ENCODE data around the gene INAVA. TPM values are rescaled to one million over a fixed set of nuclear protein-coding genes. Genes with fewer than 3 reads are reported as not detected.

Gene INAVA
- total and polyA plus RNA-seq, 9 of the 15 experiments (the other 6 are each of a cell fraction or from before 2014, with no cell fraction given), result 0.09 TPM; not detected in 8

DNA sequence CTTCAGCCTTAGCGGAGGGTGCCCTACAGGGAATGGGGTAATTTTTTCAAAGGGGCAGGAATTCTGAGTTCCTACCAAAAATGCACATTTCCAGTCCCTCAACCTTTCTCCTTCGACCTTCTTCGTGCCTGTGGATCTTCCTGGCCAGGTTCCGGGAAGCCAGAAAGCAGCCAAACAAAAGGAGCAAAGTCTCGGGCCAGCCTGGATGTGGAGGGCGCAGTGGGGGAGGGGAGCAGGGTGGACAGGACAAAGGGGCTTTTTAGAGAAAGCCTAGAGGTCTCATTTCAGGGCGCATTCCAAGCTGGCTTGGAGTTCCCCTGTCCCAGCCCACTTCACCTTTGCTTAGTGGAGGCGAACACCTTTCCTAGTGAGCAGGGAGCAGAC, 2.9 kb upstream of the INAVA start:
- peaks cover 3 to 20% of the 10 kb centered on the region in 2 experiments; a peak in 4 of 5 replicates for H3K4me1 ChIP-seq (replicated peaks in 1 of 2; ENCODE audit: control insufficient read depth in 2 of 2, insufficient read depth in 2 of 2, low read length in 2 of 2)

More for the DNA sequence above, 2.9 kb upstream of the INAVA start:
- Histone ChIP-seq H2AFZ (ENCODE audit: low read depth, low read length) (no peak overlapping the region), H3K9me3 (replicated peaks; ENCODE audit: control insufficient read depth, insufficient read depth, low read depth, low read length) (no peaks in the 10 kb centered on the region), H3K4me2 (ENCODE audit: insufficient read depth, low read length) (no peak overlapping the region), H3K36me3 (ENCODE audit: control insufficient read depth, insufficient read depth, low read length) (no peaks in the 10 kb centered on the region), H3K27me3 (ENCODE audit: control insufficient read depth in 2 of 2, insufficient read depth in 2 of 2, low read length in 2 of 2) (peaks cover 71 to 83% of the 10 kb centered on the region in 2 experiments), H3K27ac (ENCODE audit: extremely low read depth, low read depth, low read length) (no peak overlapping the region), H4K20me1 (replicated peaks; ENCODE audit: control insufficient read depth, insufficient read depth, low read length) (peaks cover 30% of the 10 kb centered on the region), H3K9ac (ENCODE audit: insufficient read depth in 1 of 2, low read depth in 2 of 2, low read length in 2 of 2) (no peak overlapping the region), H3K9me1 (ENCODE audit: control insufficient read depth, insufficient read depth, low read length) (no peaks in the 10 kb centered on the region), H3K4me3 (no peak overlapping the region), H3K79me2 (ENCODE audit: control insufficient read depth, insufficient read depth, low read length) (no peaks in the 10 kb centered on the region)
- ATAC-seq (no peak), FAIRE-seq (no peak), DNase-seq (ENCODE audit: extremely low read depth in 1 of 4, low spot score in 3 of 4) (no peak)
- whole genome bisulfite sequencing (ENCODE audit: insufficient coverage, low coverage, missing lambda C conversion rate), result 4% methylated on average over 8 of the region's 8 CpGs
- TF ChIP-seq, protein P1, sequence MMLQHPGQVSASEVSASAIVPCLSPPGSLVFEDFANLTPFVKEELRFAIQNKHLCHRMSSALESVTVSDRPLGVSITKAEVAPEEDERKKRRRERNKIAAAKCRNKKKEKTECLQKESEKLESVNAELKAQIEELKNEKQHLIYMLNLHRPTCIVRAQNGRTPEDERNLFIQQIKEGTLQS (IDR thresholded peaks at IDR 0.05), result no peak
- TF ChIP-seq, protein P1 (CRISPR knock-in tag; conservative IDR thresholded peaks at IDR 0.05), result no peak
- TF ChIP-seq BACH1 (tag; IDR thresholded peaks at IDR 0.05), result no peak
- TF ChIP-seq MEF2D (tag; conservative IDR thresholded peaks at IDR 0.05; ENCODE audit: low read depth), result no peak
- no peak for TF ChIP-seq BRD4 (IDR thresholded peaks at IDR 0.05)
- TF ChIP-seq HLTF (IDR thresholded peaks at IDR 0.05), result no peak
- TF ChIP-seq HDAC6 (IDR thresholded peaks at IDR 0.05; ENCODE audit: low read depth, low read length), result no peak
- TF ChIP-seq EP400 (IDR thresholded peaks at IDR 0.05), result no peak
- TF ChIP-seq, protein P2, sequence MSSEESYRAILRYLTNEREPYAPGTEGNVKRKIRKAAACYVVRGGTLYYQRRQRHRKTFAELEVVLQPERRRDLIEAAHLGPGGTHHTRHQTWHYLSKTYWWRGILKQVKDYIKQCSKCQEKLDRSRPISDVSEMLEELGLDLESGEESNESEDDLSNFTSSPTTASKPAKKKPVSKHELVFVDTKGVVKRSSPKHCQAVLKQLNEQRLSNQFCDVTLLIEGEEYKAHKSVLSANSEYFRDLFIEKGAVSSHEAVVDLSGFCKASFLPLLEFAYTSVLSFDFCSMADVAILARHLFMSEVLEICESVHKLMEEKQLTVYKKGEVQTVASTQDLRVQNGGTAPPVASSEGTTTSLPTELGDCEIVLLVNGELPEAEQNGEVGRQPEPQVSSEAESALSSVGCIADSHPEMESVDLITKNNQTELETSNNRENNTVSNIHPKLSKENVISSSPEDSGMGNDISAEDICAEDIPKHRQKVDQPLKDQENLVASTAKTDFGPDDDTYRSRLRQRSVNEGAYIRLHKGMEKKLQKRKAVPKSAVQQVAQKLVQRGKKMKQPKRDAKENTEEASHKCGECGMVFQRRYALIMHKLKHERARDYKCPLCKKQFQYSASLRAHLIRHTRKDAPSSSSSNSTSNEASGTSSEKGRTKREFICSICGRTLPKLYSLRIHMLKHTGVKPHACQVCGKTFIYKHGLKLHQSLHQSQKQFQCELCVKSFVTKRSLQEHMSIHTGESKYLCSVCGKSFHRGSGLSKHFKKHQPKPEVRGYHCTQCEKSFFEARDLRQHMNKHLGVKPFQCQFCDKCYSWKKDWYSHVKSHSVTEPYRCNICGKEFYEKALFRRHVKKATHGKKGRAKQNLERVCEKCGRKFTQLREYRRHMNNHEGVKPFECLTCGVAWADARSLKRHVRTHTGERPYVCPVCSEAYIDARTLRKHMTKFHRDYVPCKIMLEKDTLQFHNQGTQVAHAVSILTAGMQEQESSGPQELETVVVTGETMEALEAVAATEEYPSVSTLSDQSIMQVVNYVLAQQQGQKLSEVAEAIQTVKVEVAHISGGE (CRISPR knock-in tag; IDR thresholded peaks at IDR 0.05), result no peak
- no peak for TF ChIP-seq ZBTB1 (CRISPR knock-in tag; IDR thresholded peaks at IDR 0.05; ENCODE audit: borderline replicate concordance, low read depth)
- no peak for TF ChIP-seq SRSF3 (IDR thresholded peaks at IDR 0.05; ENCODE audit: insufficient read depth, low read length)
- no peak for TF ChIP-seq ZNF561 (CRISPR knock-in tag; conservative IDR thresholded peaks at IDR 0.05)
- no peak for TF ChIP-seq MECOM (CRISPR knock-in tag; IDR thresholded peaks at IDR 0.05)
- TF ChIP-seq, protein P3, sequence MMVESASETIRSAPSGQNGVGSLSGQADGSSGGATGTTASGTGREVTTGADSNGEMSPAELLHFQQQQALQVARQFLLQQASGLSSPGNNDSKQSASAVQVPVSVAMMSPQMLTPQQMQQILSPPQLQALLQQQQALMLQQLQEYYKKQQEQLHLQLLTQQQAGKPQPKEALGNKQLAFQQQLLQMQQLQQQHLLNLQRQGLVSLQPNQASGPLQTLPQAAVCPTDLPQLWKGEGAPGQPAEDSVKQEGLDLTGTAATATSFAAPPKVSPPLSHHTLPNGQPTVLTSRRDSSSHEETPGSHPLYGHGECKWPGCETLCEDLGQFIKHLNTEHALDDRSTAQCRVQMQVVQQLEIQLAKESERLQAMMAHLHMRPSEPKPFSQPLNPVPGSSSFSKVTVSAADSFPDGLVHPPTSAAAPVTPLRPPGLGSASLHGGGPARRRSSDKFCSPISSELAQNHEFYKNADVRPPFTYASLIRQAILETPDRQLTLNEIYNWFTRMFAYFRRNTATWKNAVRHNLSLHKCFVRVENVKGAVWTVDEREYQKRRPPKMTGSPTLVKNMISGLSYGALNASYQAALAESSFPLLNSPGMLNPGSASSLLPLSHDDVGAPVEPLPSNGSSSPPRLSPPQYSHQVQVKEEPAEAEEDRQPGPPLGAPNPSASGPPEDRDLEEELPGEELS (CRISPR knock-in tag; IDR thresholded peaks at IDR 0.05; ENCODE audit: borderline replicate concordance), result no peak
- no peak for TF ChIP-seq SNIP1 (IDR thresholded peaks at IDR 0.05; ENCODE audit: low read depth)
- no peak for TF ChIP-seq HSF4 (CRISPR knock-in tag; IDR thresholded peaks at IDR 0.05; ENCODE audit: borderline replicate concordance)
- TF ChIP-seq POLR2H (tag; IDR thresholded peaks at IDR 0.05; ENCODE audit: low read depth), result no peak
- CTCF ChIA-PET (ENCODE audit: low intra/inter-chr PET ratio), result no interaction called here
- POLR2A ChIA-PET, result interaction anchor here (1.2 to 1.5 kb wide), 2 partner anchors 10 to 16 kb away, joined by 3 to 4 read pairs; no protein-coding TSS in a partner anchor
- in situ Hi-C loops (cut with MboI) (no loop called here), intact Hi-C loops (cut with micrococcal nuclease) (no loop called here)
- no TSS peak for BruUV-seq (replicated peaks)
